HCEC 1CT (cell line): ENCODE measurements around the gene LIN7C.
"Not testable (repeated sequence)": the region's sequence is repeated elsewhere in the genome, so short reads cannot be mapped to it uniquely, and the experiment has no call there.

ENCODE experiments used
- DNase-seq: peaks from one replicate; pipeline ENCODE4 v3.0.0-alpha.2; 2017

Gene LIN7C, protein sequence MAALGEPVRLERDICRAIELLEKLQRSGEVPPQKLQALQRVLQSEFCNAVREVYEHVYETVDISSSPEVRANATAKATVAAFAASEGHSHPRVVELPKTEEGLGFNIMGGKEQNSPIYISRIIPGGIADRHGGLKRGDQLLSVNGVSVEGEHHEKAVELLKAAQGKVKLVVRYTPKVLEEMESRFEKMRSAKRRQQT

DNA sequence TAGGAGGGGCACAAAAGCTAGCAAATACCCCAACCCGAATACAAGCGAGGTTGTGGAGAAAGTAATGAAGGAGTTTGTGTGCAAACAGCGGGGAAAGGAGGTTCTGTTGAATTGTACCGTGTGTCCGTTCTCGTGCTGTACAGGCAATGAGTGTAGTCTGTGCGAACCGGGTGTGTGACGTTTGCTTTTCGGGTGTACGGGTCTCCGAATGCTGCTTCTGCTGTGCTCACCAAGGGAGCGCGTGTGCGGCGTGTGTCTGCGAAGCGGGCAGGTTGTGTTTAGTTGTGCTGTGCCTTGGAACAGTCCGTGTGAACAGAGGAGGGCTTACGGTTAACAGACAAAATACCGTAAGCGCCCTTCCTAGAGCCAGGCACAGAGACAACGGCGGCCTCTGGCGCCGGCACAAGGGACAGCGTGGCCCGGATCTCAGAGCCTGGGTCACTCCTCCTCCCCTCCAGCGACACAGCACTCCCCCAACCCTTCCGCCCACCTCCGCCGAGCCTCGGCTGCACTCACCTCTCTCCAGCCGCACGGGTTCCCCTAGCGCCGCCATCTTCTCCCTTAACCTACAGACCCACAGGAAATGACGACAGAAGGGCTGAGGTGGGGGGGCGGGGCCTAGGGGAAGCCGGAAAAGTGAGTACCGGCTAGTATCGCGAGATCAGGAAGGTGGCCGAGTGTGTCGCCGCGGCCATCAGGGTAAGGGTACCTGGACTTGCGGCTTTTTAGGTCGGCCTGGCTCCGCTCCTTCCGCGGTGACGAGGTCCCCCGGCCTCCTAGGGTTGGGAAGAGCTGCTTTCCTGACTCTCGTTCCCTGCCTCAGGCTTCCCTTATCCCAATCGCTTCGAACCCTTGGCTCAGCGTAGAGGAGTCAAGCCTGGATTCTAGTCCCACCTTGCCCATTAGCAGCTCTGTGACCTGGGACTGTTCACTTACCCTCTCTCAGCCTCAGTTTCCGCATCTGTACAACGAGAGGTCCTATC, at the start of gene LIN7C:
Gene LIN7C (minus strand): TSS at position 570 of the 983 bp plus-strand sequence. CDS start 17 bp downstream, at position 553.
- peak; percentile 93 for DNase-seq

- no peak for DNase-seq
Observed at GRCh38 chr11:27555264-27555663, 48.7 kb upstream of the LIN7C start.

DNA sequence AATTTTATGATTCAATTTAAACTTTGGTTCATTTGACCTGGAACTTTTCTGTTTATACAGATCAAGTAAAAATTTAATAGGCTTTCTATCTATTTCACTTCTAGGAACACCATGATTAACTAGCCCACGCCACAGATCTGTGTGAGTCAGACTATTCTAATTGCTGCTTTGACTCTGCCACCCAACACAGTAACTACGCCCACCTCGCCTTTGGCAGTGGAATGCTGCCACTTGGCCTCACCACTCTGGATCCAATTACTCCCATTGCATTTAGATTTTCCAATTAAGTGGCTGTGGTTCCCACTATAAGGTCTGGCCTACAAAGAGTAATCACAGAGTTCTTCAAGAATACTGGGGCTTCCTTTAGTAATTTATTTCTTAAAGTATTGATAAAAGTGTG, 46.6 kb upstream of the LIN7C start:
- DNase-seq, result no peak

DNA sequence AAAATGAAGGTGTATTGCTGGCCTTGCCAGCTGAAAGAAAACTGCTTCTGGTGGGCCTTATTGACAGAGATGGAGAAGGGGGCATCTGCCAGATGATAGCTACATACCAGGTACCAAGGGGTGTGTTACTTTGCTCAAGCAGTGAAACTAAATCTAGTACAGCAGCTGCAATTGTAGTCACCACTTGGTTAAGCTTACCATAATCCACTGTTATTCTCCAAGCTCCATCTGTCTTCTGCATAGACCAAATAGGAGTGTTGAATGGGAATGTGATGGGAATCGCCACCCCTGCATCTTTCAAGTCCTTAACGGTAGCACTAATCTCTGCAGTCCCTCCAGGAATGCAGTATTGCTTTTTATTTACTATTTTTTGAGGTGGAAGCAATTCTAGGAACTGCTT, 45.8 kb upstream of the LIN7C start:
- no peak for DNase-seq

- no peak for DNase-seq
Observed at GRCh38 chr11:27551127-27551526, 44.6 kb upstream of the LIN7C start.

DNA sequence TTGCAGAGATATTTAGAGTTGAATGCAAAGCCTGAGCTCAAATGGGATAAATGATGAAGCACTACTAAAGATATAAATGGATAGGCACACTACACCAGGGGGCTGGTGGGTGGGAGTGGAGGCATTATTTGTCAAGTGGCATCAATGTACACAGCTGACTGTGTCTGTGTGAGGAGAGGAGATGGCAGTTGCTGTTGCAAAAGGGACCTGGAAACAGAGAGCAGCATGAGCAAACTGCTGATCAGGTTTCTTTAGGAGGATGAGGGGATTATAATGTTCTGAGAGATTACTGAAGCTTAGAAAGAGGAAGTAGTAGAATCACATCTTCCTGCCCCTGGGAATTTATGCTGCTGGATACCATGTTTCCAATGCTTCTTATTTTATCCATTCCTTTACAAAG, 39.4 kb upstream of the LIN7C start:
- DNase-seq, result no peak

GRCh38 chr11:27545035-27545434, 38.5 kb upstream of the LIN7C start:
- no peak for DNase-seq

DNA sequence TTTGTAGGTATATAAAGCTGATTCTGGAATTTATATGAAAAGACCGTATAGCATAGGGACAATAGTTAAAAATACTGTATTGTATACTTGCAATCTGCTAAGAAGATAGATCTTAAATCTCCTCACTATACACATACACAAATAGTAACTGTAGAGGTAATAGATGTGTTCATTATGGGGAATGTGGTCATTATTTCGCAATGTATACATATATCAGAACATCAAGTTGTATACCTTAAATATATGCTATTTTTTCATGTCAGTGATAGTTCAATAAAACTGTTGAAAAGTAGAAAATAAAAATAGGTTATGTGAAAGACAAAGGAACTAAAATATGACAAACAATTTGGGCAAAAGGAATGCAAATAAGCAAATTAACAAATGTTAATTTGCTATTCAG, 35.2 kb upstream of the LIN7C start:
- DNase-seq, result no peak

DNA sequence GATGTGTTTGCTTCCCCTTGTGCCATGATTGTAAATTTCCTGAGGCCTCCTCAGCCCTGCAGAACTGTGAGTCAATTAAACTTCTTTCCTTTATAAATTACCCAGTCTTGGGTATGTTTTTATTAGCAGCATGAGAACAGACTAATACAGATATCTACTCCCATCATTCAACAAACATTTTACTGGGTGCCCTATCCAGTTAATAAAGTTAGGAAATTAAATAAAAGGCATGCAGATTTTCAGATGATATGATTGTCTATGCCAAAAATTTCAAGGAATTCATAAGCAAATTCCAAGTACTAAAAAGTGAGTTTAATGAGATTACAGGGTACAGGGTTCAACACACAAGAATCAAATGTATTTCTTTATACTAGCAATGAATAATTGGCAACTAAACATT, 33.5 kb upstream of the LIN7C start:
- DNase-seq, result no peak

DNA sequence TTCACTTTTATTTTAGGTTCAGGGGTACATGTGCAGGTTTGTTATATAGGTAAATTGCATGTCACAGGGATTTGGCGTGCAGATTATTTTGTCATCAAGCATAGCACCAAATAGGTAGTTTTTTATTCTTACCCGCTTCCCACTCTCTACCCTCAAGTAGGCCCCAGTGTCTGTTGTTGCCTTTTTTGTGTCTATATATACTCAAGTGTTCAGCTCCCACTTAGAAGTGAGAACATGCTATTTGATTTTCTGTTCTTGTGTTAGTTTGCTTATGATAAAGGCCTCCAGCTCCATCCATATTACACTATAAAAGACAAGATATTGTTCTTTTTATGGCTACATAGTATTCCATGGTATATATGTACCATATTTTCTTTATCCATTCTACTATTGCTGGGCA, 28.5 kb upstream of the LIN7C start:
- no peak for DNase-seq

DNA sequence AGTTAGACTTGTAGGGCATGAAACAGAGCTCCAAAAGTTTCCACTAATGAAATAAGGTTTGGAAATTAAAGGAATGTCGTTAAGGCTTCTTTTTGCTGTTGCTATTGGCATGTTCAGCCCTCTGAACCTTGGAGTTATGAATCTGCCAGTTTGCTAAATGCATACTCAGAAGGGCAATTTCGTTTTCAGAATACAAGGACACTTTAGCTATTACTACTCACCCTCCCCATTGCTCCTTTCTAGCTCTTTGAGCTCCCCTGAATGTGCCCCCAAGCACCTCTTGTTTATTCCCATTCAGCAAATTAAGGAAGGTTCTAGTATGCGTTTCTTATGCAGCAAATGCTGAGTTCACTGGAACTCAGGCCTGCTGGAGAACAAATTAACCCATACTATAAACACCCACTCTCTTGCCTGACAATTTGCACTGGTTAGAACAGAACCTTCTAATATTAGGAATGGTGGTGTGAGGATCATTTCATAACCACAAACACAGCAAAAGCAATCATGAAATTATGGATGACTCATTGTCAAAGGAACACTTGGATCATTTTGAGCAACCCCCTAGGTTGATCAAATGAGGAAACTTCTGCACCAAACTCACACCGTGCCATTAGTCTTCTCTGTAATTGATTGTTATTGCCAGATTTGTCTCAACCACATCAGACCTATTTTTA, 26.2 kb upstream of the LIN7C start:
- DNase-seq, result peak; percentile 37

GRCh38 chr11:27528712-27529111, 22.1 kb upstream of the LIN7C start:
- DNase-seq, result no peak

DNA sequence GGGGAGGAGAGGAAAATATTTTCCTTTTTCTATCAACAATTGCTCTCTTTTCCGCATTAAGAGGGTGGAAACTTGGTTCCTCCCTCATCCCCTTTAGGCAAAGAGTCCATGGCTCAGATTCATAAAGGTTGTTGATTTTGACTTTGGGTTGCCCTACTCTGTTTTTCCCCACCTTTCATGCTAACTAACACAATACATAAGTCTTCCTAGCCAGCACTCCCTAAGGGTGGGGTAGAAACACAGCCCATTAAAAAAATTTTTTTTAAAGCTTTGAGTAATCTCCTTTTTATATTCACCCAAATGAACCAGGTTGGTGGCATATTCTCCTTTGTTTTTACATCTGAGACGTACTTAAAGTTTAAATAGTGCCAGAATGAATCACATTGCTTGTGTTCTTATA, 20.0 kb upstream of the LIN7C start:
- DNase-seq, result no peak

DNA sequence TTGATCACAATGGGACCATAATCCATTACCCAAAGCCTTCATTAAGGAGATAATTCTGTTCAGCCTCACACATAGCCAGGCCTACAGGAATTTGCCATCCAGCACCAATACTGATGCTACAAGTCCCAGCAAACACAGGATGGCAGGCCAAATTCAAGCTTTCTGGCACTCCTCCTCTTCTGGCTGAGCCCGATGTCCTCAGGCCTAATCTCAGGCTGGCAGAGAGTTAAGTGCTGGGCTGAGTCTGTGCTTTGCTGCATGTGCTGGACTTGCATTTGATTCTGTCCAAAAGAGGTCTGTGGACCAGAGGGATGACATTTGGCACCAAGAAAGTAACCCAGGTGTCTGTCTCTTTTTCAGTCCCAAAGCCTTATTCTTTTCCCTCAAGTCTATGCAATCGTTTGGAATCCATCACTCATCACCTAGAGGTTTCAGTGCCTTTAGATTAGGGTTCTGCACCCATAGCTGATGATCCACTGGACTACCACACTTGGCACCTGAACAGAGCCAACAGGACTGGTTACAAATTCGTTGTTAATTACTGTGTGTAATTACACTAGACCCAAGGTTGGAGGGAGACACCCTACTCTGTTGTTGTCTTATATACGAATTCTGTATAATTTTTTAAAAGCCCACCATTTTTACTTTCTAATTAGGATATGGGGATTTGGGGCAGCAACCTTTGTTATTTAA, 19.4 kb upstream of the LIN7C start:
- DNase-seq, result no peak

DNA sequence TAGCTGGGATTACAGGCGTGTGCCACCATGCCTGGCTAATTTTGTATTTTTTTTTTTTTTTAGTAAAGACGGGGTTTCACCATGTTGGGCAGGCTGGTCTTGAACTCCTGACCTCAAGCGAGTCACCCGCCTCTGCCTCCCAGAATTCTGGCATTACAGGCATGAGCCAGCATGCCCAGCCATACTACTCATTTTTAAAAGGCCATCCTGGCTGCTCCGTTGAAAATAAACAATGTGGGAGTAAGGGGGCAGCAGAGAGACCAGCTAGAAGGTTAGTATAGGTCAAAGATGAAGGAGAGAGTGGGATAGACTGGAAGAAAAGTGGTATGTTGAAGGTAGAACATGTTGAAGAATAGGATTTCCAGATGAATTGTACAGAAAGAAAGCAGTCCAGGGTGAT, 17.6 kb upstream of the LIN7C start:
- DNase-seq, result peak; percentile 75

- DNase-seq, result no peak
Observed at GRCh38 chr11:27520226-27520625, 13.7 kb upstream of the LIN7C start.

- no peak for DNase-seq
Observed at GRCh38 chr11:27518518-27518917, 11.9 kb upstream of the LIN7C start.

DNA sequence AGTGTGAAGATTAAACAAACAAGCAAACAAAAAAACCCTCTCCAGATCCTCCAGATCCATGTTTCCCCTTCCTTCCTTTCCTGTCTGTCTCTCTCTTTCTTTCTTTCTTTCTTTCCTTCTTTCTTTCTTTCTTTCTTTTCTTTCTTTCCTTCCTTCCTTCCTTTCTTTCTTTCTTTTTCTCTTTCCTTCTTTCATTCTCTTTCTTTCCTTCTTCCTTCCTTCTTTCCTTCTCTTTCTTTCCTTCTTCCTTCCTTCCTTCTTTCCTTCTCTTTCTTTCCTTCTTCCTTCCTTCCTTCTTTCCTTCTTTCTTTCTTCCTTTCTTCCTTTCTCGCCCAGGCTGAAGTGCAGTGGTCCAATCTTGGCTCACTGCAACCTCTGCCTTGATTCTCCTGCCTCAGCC, 10.9 kb upstream of the LIN7C start:
- DNase-seq, result not testable (repeated sequence)

DNA sequence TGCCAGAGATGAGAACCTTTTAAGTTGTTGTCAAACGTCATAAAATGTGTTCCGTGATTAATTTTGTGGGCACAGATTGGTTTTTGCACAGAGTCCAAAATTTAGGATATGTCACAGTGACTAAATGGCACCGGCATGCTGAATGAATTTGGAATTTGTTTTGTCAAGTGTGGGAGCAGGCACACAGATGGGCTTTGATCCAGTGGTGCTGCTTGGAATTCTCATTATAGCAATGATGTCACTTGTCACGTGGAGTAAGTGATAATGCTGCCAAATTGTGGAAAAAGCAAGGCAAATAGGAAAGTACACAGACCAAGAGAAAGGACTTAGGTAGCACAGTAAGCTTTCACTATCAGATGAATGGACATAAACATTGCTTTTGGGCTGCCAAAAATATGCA, 8.0 kb upstream of the LIN7C start:
- DNase-seq, result peak; percentile 13

DNA sequence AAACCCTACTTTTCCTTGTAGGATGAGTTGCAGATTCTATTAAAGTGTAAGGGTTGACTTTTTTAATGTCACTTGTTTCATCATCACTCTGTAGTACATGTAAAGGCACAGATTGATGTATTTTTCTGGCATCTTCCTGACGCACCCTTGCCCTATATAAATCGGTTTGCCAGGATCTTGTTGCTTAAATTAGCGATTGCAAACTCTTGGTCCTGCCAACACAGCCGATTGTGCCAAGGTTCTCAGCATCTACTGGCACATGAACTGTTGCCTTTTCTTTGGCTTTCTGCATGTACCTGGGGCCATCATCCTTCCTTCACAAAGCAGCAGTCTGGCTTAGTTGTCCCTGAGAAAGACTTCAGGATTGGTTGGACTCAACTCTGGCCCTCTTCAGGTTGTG, 7.5 kb upstream of the LIN7C start:
- no peak for DNase-seq

GRCh38 chr11:27513389-27513788, 6.8 kb upstream of the LIN7C start:
- no peak for DNase-seq

- DNase-seq, result no peak
Observed at GRCh38 chr11:27512238-27512637, 5.7 kb upstream of the LIN7C start.

DNA sequence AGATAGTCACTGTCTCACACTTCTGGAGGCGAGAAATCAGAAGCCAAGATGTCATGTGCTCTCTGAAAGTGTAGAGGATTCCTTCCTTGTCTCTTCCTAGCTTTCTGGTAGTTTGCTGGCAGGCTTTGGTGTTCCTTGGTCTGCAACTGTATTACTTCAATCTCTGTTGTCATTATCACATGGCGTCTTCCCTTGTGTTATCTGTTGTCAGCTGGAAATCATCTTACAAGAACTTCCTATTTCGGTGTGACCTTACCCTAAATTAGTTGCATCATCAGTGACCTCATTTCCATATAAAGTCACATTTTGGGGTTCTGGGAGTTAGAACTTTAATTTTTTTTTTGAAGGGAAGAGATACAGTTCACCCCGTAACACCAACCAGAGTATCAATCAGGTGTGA, 3.3 kb upstream of the LIN7C start:
- no peak for DNase-seq
